Adrenal gland (tissue), 5 donors: ENCODE measurements around the gene CAPRIN1.

ENCODE experiments used
- POLR2A ChIP-seq, 2 donors: fragments of 450-650 bp; IDR thresholded peaks; one replicate each; pipeline ENCODE4 v1.6.1; 2017; ENCODE audit warnings: antibody characterized with exemption in 2 of 2, mild to moderate bottlenecking in 2 of 2, moderate library complexity in 1 of 2
- TF ChIP-seq, protein P1 (sequence below), 6 experiments: fragments of 450-650 bp in 4 of 6; fragments of 200-600 bp in 2 of 6; sonication (generic) in 1 of 6; IDR thresholded peaks; 1 replicate in 5 of 6; 2 replicates in 1 of 6; pipeline versions ENCODE4 v1.5.1 to v1.8.0; 2016 to 2021; ENCODE audit warnings: antibody characterized with exemption in 6 of 6, mild to moderate bottlenecking in 2 of 6, moderate library complexity in 1 of 6
- donor health status: DM: no; HTN: no; CAD: no.

DNA sequence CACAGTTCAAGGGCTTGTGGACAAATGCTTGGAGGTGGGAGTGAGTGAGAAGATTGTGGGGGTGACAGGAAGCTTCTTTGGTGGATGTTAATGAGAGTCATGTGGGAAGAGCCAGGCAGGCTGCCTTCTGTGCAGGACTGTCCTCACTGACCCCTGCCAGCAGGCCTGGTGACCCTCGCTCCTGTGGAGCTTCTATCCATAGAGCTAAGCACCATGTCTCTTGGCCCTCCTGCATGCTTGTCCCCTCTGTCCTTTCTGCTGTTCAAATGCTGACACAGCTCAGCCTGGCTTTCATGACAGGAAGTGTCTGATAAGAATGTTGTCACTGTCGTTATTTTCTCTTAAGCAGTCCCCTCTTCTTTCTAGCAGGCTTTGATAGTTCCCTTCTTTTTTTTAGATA lies 91.5 kb downstream of the CAPRIN1 start:
- TF ChIP-seq, protein P1, sequence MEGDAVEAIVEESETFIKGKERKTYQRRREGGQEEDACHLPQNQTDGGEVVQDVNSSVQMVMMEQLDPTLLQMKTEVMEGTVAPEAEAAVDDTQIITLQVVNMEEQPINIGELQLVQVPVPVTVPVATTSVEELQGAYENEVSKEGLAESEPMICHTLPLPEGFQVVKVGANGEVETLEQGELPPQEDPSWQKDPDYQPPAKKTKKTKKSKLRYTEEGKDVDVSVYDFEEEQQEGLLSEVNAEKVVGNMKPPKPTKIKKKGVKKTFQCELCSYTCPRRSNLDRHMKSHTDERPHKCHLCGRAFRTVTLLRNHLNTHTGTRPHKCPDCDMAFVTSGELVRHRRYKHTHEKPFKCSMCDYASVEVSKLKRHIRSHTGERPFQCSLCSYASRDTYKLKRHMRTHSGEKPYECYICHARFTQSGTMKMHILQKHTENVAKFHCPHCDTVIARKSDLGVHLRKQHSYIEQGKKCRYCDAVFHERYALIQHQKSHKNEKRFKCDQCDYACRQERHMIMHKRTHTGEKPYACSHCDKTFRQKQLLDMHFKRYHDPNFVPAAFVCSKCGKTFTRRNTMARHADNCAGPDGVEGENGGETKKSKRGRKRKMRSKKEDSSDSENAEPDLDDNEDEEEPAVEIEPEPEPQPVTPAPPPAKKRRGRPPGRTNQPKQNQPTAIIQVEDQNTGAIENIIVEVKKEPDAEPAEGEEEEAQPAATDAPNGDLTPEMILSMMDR (IDR thresholded peaks at IDR 0.05), result no peak
- TF ChIP-seq POLR2A (IDR thresholded peaks at IDR 0.05), result no peak
